ENCODE measurements around the gene BRWD1.

Gene BRWD1

GRCh38 chr21:39311164-39311563 is 2.3 kb downstream of the BRWD1 start:
- H3K4me3 ChIP-seq (ENCODE audit: low read length in 2 of 2) = no peak overlapping the region
- H3K27me3 ChIP-seq (ENCODE audit: control insufficient read depth in 3 of 3, insufficient read depth in 3 of 3, low read depth in 1 of 3, low read length in 3 of 3) = no peaks in the 10 kb centered on the region

GRCh38 chr21:39307466-39307865 is 6.0 kb downstream of the BRWD1 start:
- H2BK120ac ChIP-seq (ENCODE audit: low read depth, low read length) = no peak overlapping the region
- no CpG with 5 or more reads among the region's 1 CpG for WGBS, 2 donors (ENCODE audit: extremely low coverage in 2 of 2, insufficient read length in 2 of 2, insufficient replicate concordance in 1 of 2)
- H3K36me3 ChIP-seq (replicated peaks in 1 of 2; ENCODE audit: control insufficient read depth in 2 of 2, insufficient read depth in 2 of 2, low read length in 2 of 2) = peaks cover 8 to 84% of the 10 kb centered on the region in 2 donors
- peaks cover 0 to 2% of the 10 kb centered on the region in 2 donors for H3K9me3 ChIP-seq (replicated peaks in 1 of 2; ENCODE audit: control insufficient read depth in 2 of 2, insufficient read depth in 1 of 2, low read depth in 1 of 2, low read length in 2 of 2)
- no peak overlapping the region for H2BK5ac ChIP-seq (ENCODE audit: low read length)
- H4K91ac ChIP-seq (ENCODE audit: low read depth, low read length, poor library complexity) = no peak overlapping the region
- no peak overlapping the region for H3K27ac ChIP-seq (replicated peaks; ENCODE audit: low read length)
- no peak overlapping the region for H2BK15ac ChIP-seq (ENCODE audit: low read length)
- H3K9ac ChIP-seq (ENCODE audit: low read depth, low read length, poor library complexity) = no peak overlapping the region
- peaks cover 2 to 4% of the 10 kb centered on the region in 2 donors for H3K4me1 ChIP-seq (ENCODE audit: control insufficient read depth in 2 of 2, insufficient read depth in 1 of 2, low read depth in 1 of 2, low read length in 2 of 2)
- no peak overlapping the region for H2BK12ac ChIP-seq (ENCODE audit: low read length)
- no peak overlapping the region for H3K14ac ChIP-seq (ENCODE audit: low read length)
- H4K8ac ChIP-seq (ENCODE audit: low read depth, low read length) = no peak overlapping the region
- no peak overlapping the region for H2AK5ac ChIP-seq (ENCODE audit: low read depth, low read length)
- no peak for DNase-seq (ENCODE audit: low spot score)
- no peak overlapping the region for H3K23ac ChIP-seq (ENCODE audit: low read depth, low read length, poor library complexity)
- H3K4me3 ChIP-seq (ENCODE audit: low read length in 2 of 2) = no peak overlapping the region
- H3K4me2 ChIP-seq (ENCODE audit: insufficient read depth, low read length, poor library complexity, severe bottlenecking) = no peak overlapping the region
- H2AFZ ChIP-seq (ENCODE audit: low read length) = no peak overlapping the region
- H3K27me3 ChIP-seq (ENCODE audit: control insufficient read depth in 3 of 3, insufficient read depth in 3 of 3, low read depth in 1 of 3, low read length in 3 of 3) = no peaks in the 10 kb centered on the region
- no peak overlapping the region for H3K18ac ChIP-seq (ENCODE audit: low read length)
- H3K4ac ChIP-seq (ENCODE audit: low read length) = no peak overlapping the region
- H3K79me1 ChIP-seq (ENCODE audit: low read depth, low read length) = peaks cover 8% of the 10 kb centered on the region

More at GRCh38 chr21:39311164-39311563, 2.3 kb downstream of the BRWD1 start:
- Histone ChIP-seq H3K79me1 (ENCODE audit: low read depth, low read length) (peaks cover 8% of the 10 kb centered on the region), H3K14ac (ENCODE audit: low read length) (no peak overlapping the region), H3K18ac (ENCODE audit: low read length) (no peak overlapping the region), H2BK15ac (ENCODE audit: low read length) (no peak overlapping the region), H2BK5ac (ENCODE audit: low read length) (no peak overlapping the region), H2BK12ac (ENCODE audit: low read length) (no peak overlapping the region), H2AK5ac (ENCODE audit: low read depth, low read length) (no peak overlapping the region), H3K27ac (replicated peaks; ENCODE audit: low read length) (no peak overlapping the region), H3K36me3 (replicated peaks in 1 of 2; ENCODE audit: control insufficient read depth in 2 of 2, insufficient read depth in 2 of 2, low read length in 2 of 2) (peaks cover 4 to 57% of the 10 kb centered on the region in 2 donors), H3K4me2 (ENCODE audit: insufficient read depth, low read length, poor library complexity, severe bottlenecking) (no peak overlapping the region), H3K9me3 (replicated peaks in 1 of 2; ENCODE audit: control insufficient read depth in 2 of 2, insufficient read depth in 1 of 2, low read depth in 1 of 2, low read length in 2 of 2) (peaks cover 0 to 2% of the 10 kb centered on the region in 2 donors), H4K8ac (ENCODE audit: low read depth, low read length) (no peak overlapping the region), H2BK120ac (ENCODE audit: low read depth, low read length) (no peak overlapping the region), H3K9ac (ENCODE audit: low read depth, low read length, poor library complexity) (no peak overlapping the region), H4K91ac (ENCODE audit: low read depth, low read length, poor library complexity) (no peak overlapping the region), H2AFZ (ENCODE audit: low read length) (no peak overlapping the region), H3K4me1 (ENCODE audit: control insufficient read depth in 2 of 2, insufficient read depth in 1 of 2, low read depth in 1 of 2, low read length in 2 of 2) (peaks cover 4 to 9% of the 10 kb centered on the region in 2 donors), H3K23ac (ENCODE audit: low read depth, low read length, poor library complexity) (no peak overlapping the region), H3K4ac (ENCODE audit: low read length) (no peak overlapping the region)
- no peak for DNase-seq (ENCODE audit: low spot score)
- no CpG with 5 or more reads among the region's 7 CpGs for WGBS, 2 donors (ENCODE audit: extremely low coverage in 2 of 2, insufficient read length in 2 of 2, insufficient replicate concordance in 1 of 2)

- Histone ChIP-seq H3K36me3 (replicated peaks in 1 of 2; ENCODE audit: control insufficient read depth in 2 of 2, insufficient read depth in 2 of 2, low read length in 2 of 2) (peaks cover 13 to 93% of the 10 kb centered on the region in 2 donors), H3K9ac (ENCODE audit: low read depth, low read length, poor library complexity) (no peak overlapping the region)
Observed at GRCh38 chr21:39300587-39300986, 12.8 kb downstream of the BRWD1 start.

GRCh38 chr21:39296891-39297290 is 16.5 kb downstream of the BRWD1 start:
- Histone ChIP-seq H3K36me3 (replicated peaks in 1 of 2; ENCODE audit: control insufficient read depth in 2 of 2, insufficient read depth in 2 of 2, low read length in 2 of 2) (peaks cover 15 to 96% of the 10 kb centered on the region in 2 donors), H2AK5ac (ENCODE audit: low read depth, low read length) (no peak overlapping the region), H3K9ac (ENCODE audit: low read depth, low read length, poor library complexity) (no peak overlapping the region), H2AFZ (ENCODE audit: low read length) (no peak overlapping the region), H3K4me3 (ENCODE audit: low read length in 2 of 2) (no peak overlapping the region), H3K4me2 (ENCODE audit: insufficient read depth, low read length, poor library complexity, severe bottlenecking) (no peak overlapping the region), H3K14ac (ENCODE audit: low read length) (no peak overlapping the region), H3K18ac (ENCODE audit: low read length) (no peak overlapping the region), H3K9me3 (replicated peaks in 1 of 2; ENCODE audit: control insufficient read depth in 2 of 2, insufficient read depth in 1 of 2, low read depth in 1 of 2, low read length in 2 of 2) (peaks cover 7 to 22% of the 10 kb centered on the region in 2 donors), H3K79me1 (ENCODE audit: low read depth, low read length) (peaks cover 3% of the 10 kb centered on the region), H3K4me1 (ENCODE audit: control insufficient read depth in 2 of 2, insufficient read depth in 1 of 2, low read depth in 1 of 2, low read length in 2 of 2) (no peaks in the 10 kb centered on the region), H4K8ac (ENCODE audit: low read depth, low read length) (no peak overlapping the region), H2BK12ac (ENCODE audit: low read length) (no peak overlapping the region), H3K4ac (ENCODE audit: low read length) (no peak overlapping the region), H3K27me3 (ENCODE audit: control insufficient read depth in 3 of 3, insufficient read depth in 3 of 3, low read depth in 1 of 3, low read length in 3 of 3) (no peaks in the 10 kb centered on the region), H2BK120ac (ENCODE audit: low read depth, low read length) (no peak overlapping the region), H4K91ac (ENCODE audit: low read depth, low read length, poor library complexity) (no peak overlapping the region), H3K23ac (ENCODE audit: low read depth, low read length, poor library complexity) (no peak overlapping the region), H3K27ac (replicated peaks; ENCODE audit: low read length) (no peak overlapping the region), H2BK5ac (ENCODE audit: low read length) (no peak overlapping the region), H2BK15ac (ENCODE audit: low read length) (no peak overlapping the region)
- DNase-seq (ENCODE audit: low spot score) = no peak
- no CpG with 5 or more reads among the region's 2 CpGs for WGBS, 2 donors (ENCODE audit: extremely low coverage in 2 of 2, insufficient read length in 2 of 2, insufficient replicate concordance in 1 of 2)

More at GRCh38 chr21:39300587-39300986, 12.8 kb downstream of the BRWD1 start:
- Histone ChIP-seq H2BK120ac (ENCODE audit: low read depth, low read length) (no peak overlapping the region), H3K79me1 (ENCODE audit: low read depth, low read length) (peaks cover 6% of the 10 kb centered on the region), H3K4ac (ENCODE audit: low read length) (no peak overlapping the region), H3K27me3 (ENCODE audit: control insufficient read depth in 3 of 3, insufficient read depth in 3 of 3, low read depth in 1 of 3, low read length in 3 of 3) (no peaks in the 10 kb centered on the region), H3K14ac (ENCODE audit: low read length) (no peak overlapping the region), H3K9me3 (replicated peaks in 1 of 2; ENCODE audit: control insufficient read depth in 2 of 2, insufficient read depth in 1 of 2, low read depth in 1 of 2, low read length in 2 of 2) (peaks cover 7 to 19% of the 10 kb centered on the region in 2 donors), H4K91ac (ENCODE audit: low read depth, low read length, poor library complexity) (no peak overlapping the region), H2BK15ac (ENCODE audit: low read length) (no peak overlapping the region), H3K18ac (ENCODE audit: low read length) (no peak overlapping the region), H2BK12ac (ENCODE audit: low read length) (no peak overlapping the region), H2AFZ (ENCODE audit: low read length) (no peak overlapping the region), H3K4me1 (ENCODE audit: control insufficient read depth in 2 of 2, insufficient read depth in 1 of 2, low read depth in 1 of 2, low read length in 2 of 2) (no peaks in the 10 kb centered on the region), H3K4me3 (ENCODE audit: low read length in 2 of 2) (no peak overlapping the region), H4K8ac (ENCODE audit: low read depth, low read length) (no peak overlapping the region), H2AK5ac (ENCODE audit: low read depth, low read length) (no peak overlapping the region), H3K27ac (replicated peaks; ENCODE audit: low read length) (no peak overlapping the region), H3K4me2 (ENCODE audit: insufficient read depth, low read length, poor library complexity, severe bottlenecking) (no peak overlapping the region), H2BK5ac (ENCODE audit: low read length) (no peak overlapping the region), H3K23ac (ENCODE audit: low read depth, low read length, poor library complexity) (no peak overlapping the region)
- WGBS, 2 donors (ENCODE audit: extremely low coverage in 2 of 2, insufficient read length in 2 of 2, insufficient replicate concordance in 1 of 2) = no CpG with 5 or more reads among the region's 3 CpGs
- DNase-seq (ENCODE audit: low spot score) = no peak
